ES-I3 (cell line): ENCODE measurements around the gene TMEM179.

Source experiments
- H3K36me3 ChIP-seq: 2 replicates; pipeline ENCODE4 v1.6.1; 2013; ENCODE audit warnings: mild to moderate bottlenecking, low read length, control low read depth, moderate library complexity; ENCODE audit not compliant: insufficient read depth
- H3K4me1 ChIP-seq: 2 replicates; pipeline ENCODE4 v1.6.1; 2013; ENCODE audit warnings: mild to moderate bottlenecking, control low read depth, low read length; ENCODE audit not compliant: insufficient read depth
- H3K9ac ChIP-seq: 2 replicates; pipeline ENCODE4 v1.6.1; 2013; ENCODE audit warnings: low read depth, mild to moderate bottlenecking, low read length, moderate library complexity
- H3K9me3 ChIP-seq: 2 replicates; pipeline ENCODE4 v1.6.1; 2013; ENCODE audit warnings: mild to moderate bottlenecking, low read length, moderate library complexity; ENCODE audit not compliant: control insufficient read depth, insufficient read depth

The TMEM179 gene

DNA sequence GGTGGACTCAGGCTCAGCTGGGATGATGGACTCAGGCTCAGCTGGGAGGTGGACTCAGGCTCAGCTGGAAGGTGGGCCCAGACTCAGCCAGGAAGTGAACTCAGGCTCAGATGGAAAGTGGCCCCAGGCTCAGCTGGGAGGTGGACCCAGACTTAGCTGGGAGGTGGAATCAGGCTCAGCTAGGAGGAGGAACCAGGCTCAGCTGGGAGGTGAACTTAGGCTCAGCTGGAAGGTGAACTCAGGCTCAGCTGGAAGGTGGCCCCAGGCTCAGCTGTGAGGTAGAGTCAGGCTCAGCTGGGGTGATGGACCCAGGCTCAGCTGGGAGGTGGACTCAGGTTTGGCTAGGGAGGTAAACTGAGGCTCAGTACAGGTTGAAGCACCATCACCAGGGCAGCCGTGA, 46.8 kb downstream of the TMEM179 start:
- H3K4me1 ChIP-seq = no peaks in the 10 kb centered on the region
- H3K36me3 ChIP-seq = no peaks in the 10 kb centered on the region
- H3K9ac ChIP-seq = no peak overlapping the region
- no peaks in the 10 kb centered on the region for H3K9me3 ChIP-seq

DNA sequence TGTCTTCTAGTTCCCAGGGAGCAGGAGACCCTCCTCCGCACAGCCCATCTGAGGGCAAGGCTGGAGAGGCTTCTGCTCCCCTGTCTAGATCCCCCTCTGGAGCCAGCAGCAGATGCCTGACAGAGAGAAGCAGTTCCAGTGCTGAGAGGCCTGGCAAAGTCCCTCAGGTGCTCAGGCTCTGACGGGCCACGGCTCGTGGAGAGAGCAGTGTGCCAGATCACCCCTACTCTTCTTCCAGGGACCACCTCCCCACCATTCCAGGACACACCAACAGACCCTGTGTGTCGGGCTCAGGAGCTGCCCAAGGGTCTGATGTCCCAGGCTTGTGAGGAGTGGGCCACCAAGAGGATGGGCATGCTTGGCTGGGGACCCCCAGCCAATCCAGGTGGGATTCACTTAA, 47.5 kb downstream of the TMEM179 start:
- no peaks in the 10 kb centered on the region for H3K9me3 ChIP-seq
- no peaks in the 10 kb centered on the region for H3K4me1 ChIP-seq
- no peaks in the 10 kb centered on the region for H3K36me3 ChIP-seq
- no peak overlapping the region for H3K9ac ChIP-seq

DNA sequence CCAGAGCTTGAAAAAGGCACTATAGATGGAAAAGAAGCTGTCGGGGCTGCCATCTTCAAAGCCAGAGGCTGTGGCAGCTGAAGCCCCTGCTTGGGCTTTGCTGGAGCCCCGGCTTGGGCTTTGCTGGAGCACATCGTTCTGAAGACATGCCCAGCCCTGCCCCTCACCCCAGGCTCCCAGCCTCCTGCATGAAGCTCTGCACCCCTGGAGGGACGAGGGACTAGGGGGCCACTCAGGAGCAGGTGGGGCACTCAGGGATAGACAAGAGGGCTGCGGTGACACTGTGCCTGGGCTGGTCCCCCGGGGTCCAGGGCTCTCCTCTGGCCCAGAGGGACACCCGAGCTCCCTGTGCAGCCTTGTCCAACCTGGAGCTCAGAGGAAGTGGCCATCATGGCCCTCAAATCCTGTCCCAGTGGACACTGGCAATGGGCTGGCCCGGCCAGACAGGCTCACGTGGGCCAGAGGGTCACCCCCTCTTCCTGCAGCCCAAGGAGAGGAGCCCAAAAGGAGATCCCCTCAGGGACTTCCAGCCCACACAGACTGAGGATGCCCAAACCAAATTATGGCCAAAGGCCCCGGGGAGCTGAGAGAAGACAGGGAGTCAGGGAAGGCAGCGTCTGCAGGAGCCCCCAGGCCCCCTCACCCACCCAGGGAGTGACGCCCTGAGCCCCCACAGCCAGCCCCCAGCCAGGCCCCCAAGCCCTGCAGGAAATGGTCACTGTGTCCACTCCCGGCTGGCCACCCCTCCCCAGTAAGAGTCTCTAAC, 48.1 kb downstream of the TMEM179 start:
- no peaks in the 10 kb centered on the region for H3K4me1 ChIP-seq

DNA sequence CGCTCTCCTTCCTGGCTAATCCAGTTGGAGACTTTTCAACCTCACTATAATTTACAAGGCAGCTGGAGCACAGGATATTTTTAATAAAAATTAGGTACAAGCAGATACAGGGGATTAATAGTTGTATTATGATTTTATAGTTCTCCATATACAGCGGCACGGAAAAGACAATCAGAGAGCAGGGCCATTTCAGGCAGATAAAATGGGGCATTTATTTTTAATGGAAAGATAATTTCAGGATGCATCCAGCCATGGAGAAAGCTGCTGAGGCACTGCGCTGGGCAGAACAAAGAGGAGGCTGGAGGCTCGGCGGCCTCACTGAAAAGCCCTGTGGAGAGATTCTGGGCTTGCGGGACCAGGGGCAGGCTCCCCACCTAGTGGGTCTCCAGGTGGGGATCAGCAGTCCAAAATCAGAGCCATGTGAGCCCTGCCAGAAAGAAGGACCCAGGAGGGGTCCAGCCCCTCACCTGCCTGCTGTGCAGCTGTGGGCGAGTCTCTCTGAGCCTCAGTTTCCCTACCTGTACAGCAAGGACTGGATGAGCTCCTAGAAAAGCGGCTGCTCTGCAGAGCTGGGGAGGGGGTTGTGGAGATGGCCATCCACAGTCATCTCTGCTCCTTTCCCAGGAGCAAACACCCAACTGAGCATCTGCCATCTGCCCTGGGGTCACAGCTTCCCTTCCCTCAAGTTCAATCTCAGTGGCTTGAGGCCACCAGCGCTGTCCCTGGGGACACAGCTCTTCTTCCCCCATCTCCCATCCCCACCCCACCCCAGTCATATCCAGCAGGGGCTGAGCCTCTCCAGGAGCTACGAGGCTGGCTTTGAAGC, 48.9 kb downstream of the TMEM179 start:
- H3K9ac ChIP-seq = no peak overlapping the region
- H3K4me1 ChIP-seq = no peaks in the 10 kb centered on the region
- H3K9me3 ChIP-seq = no peaks in the 10 kb centered on the region

More for the DNA sequence above, 48.1 kb downstream of the TMEM179 start:
- no peaks in the 10 kb centered on the region for H3K36me3 ChIP-seq
- H3K9me3 ChIP-seq = no peaks in the 10 kb centered on the region
- H3K9ac ChIP-seq = no peak overlapping the region

DNA sequence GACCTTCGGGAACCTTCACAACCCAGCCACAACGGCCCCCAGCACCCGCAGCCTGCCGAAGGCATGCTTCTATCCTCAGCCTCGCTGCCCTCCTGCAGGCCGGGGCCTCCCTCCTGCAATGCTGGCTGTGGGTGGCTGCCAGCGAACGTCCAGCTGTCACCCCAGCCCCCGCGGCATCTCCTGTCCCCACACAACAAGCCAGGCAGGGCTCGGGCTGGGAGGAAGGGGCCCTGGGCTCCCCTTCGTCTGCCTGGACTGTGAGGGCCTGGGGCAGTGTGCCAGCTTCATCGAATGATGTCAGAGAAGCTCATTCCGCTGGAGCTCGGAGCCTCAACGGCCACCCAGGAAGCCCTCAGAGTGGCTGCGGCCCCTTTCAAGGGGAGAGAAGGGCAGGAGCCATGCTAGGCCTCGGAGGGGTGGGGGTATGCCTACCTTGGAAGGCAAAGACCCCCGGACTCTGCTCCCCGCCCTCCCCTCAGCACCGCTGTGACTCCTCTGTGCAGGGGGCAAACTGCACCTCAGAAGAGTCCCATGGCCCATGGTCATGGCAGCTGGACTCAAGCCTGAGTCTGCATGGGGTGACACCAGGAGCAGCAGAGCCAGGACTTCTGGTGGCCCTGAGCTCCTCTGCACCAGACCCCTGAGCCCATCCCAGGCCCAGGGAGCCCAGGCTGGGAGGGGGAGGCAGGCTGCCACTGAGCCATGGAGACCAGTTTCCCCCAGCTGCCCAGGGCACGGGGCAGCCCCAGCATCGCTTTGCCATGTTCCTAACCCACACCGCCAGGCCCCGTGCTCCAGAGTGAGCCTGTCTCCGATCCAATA, 49.8 kb downstream of the TMEM179 start:
- no peak overlapping the region for H3K9ac ChIP-seq
- H3K4me1 ChIP-seq = no peaks in the 10 kb centered on the region
- H3K36me3 ChIP-seq = no peaks in the 10 kb centered on the region
- H3K9me3 ChIP-seq = no peaks in the 10 kb centered on the region

More for the DNA sequence above, 48.9 kb downstream of the TMEM179 start:
- H3K36me3 ChIP-seq = no peaks in the 10 kb centered on the region

DNA sequence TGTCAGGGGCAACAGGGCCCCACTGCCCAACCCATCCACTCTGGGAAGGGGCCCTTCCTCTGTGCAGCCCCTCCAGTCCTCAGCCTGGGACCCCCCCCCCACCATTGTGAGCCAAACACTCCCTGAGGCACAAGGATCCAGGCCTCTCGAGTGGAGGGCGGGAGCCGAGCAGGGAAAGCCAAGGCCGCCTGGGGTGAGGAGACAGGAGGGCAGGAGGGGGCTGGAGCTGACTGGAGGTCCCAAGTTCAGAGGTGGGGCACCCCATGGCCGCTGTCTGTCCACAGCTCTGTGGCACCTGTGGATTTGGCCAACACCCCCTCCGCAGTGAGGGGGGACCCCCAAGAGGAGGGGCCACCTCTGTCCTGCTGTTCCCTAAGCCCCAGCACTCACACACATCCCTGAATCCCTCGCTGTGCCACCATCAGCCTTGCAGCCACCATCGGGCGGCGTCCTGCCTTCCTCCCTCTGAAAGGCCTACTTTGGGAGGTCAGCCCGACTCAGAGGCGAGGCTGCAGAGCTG, 50.4 kb downstream of the TMEM179 start:
- no peaks in the 10 kb centered on the region for H3K9me3 ChIP-seq
- H3K36me3 ChIP-seq = no peaks in the 10 kb centered on the region
- peaks cover 5% of the 10 kb centered on the region for H3K4me1 ChIP-seq
- no peak overlapping the region for H3K9ac ChIP-seq

DNA sequence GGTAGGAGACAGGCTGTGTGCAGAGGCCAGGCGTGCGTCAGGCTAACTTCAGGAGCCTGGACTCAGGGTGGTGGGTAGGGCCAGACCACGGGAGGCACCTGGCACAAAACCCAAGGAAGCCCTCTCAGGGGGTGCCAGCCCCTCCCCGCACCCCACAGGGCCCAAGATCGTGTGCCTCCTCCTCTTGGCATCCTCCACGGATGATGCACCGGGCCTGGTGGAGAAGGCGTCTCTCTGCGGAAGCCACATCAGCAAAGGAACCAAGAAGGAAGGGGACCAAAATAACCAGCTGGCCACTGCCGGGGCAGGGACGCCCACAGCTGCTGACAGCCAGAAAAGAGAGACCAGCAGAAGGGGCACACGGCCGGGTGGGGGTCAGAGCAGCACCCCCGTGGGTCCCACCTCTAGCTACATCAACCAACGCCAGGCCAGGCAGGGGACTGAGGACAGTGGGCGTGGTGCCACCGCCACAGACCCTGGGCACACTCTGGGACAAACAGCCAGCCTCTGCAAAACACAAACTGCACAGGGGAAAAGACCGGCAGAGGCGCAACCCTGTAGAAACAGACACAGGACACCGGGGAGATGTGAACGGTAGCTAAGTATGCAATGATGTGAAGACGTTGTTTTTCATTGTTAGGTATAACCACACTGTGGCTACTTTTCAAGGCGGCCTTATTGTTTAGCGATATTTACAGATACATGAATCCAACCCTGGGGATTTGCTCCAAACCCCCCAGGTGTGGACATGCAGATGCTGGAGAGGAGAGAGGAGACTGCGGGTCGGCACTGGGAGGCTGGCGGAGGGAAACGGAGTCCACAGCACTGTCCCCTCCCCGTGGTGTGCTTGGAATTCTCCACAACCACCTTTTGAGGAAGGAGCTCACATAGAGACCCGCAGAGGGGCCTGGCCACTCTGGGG, 51.1 kb downstream of the TMEM179 start:
- Histone ChIP-seq H3K9me3 (no peaks in the 10 kb centered on the region), H3K4me1 (peaks cover 8% of the 10 kb centered on the region), H3K9ac (no peak overlapping the region), H3K36me3 (no peaks in the 10 kb centered on the region)

DNA sequence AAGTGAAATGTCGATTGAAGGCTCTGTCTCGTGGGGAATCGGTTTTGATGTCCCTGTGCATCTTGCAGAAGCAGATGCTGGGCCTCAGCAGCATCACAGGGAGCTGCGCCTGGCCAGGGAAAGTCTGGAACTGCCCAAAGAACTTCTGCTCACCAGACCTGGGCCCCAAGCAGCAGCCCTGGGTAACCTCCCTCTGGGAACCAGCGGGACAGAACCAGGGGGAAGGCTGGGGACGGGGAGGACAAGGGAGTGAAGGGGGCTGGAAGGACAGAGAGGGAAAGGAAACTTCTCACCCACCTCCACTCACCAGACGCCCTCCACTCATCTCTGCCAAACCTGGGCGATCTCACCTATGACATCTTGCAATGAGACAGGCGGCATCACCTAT, 51.8 kb downstream of the TMEM179 start:
- H3K4me1 ChIP-seq = peaks cover 8% of the 10 kb centered on the region
- H3K36me3 ChIP-seq = no peaks in the 10 kb centered on the region
- H3K9me3 ChIP-seq = no peaks in the 10 kb centered on the region
- no peak overlapping the region for H3K9ac ChIP-seq

DNA sequence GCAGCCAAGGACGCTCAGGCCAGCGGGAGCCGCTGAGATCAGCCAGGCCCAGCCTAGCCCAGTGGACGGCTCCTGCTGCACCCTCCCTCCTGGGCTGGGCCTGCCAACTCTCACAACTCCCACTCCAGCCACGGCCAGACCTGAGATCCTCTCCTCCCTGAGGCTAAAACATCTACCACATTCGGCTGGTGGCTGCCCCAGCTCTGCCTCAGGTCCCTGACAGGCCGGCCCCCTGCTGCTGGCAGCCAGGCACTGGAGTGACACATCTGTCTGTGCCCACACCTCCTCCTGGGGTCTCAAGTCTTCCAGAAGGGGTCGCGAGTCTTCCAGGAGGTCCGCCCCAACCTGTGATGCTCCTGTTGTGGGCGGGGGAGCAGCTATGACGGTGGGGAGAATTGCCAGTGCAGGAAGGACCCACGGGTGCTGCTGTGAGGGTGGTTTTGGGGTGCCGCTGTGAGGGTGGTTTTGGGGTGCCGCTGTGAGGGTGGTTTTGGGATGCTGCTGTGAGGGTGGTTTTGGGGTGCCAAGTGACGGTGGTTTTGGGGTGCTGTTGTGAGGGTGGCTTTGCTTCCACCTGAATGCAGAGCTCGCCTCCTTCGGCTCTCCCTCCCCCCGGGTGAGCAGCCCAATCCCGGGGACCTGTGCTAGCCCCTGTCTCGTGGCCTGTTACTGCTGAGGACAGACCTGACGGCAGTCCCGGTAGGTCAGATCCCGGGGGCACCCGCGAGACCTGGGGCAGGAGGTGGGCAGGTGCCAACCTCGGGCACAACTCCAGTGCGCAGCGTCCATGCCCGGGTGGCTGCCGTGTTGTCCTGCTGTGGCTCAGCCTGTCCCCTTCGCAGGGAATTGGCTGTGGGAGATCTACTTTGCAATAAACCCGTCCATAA, 52.5 kb downstream of the TMEM179 start:
- Histone ChIP-seq H3K9me3 (no peaks in the 10 kb centered on the region), H3K4me1 (peaks cover 8% of the 10 kb centered on the region), H3K9ac (no peak overlapping the region), H3K36me3 (no peaks in the 10 kb centered on the region)

DNA sequence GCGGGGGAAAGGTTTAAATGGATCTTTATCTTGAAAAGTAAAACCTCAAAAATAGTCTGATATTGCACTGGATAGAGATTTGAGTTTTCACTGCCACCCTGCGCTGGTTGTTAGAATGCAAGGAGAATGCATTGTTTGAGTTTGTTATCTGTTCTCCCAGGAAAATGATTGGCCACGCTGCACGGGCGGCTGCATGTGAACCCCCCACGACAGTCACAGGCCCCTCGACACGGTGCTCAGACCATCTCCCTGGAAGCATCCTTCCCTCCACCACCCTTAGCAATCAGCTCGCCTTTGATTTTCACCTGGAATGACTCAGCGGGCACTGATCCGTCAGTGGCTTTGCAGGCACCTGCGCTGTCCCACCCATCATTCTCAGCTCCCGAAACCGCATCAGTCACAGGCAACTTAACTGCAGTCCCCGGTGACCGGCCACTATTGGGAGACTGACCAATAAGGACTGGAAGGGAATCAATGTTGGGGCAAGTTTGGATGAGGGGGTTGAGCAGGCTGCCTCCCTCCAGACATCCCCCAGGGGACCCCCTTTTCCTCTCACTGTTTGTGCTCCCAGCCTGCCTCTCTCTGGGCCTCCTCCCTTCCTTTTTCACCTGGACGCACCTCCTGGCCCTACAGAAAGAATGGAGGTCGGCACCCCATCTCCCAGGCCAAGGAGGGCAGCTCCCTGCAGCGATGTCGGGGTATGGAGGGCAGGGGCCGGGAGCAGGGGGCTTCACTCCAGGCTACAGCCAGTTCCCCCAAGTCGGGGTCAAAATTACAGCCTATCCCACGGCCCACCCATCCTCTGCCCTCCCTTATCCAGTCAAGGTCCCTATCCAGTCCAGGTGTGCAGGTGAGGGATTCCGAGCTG, 53.5 kb downstream of the TMEM179 start:
- H3K36me3 ChIP-seq = no peaks in the 10 kb centered on the region
- H3K9ac ChIP-seq = no peak overlapping the region
- peaks cover 8% of the 10 kb centered on the region for H3K4me1 ChIP-seq
- no peaks in the 10 kb centered on the region for H3K9me3 ChIP-seq

DNA sequence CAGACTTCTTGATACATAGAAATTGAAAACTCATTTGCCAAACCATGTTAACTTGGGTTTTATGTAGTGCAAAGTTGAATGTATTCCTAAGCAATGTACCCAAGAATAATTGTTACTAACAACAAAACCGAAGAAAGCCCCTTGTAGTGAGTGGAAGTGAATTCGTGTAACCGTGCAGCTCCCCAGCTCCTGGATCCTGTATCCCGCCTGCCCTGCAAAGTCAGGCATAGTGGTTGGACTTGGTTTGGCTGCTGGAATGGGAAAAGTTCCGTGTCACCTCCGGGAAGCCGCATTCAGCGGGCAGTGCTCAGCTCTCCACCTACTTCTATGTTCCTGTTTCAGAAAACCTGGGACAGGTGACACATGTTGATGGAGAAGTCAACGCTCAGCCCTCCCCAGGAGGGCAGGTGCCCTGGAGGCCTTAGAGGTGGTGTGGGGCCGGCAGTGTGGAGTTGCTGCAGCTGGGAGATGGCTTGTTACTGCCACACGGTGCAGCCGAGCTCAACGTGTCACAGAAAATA, 54.2 kb downstream of the TMEM179 start:
- no peaks in the 10 kb centered on the region for H3K9me3 ChIP-seq
- H3K9ac ChIP-seq = no peak overlapping the region
- no peaks in the 10 kb centered on the region for H3K36me3 ChIP-seq
- peaks cover 8% of the 10 kb centered on the region for H3K4me1 ChIP-seq
